Karpas-422 (cell line): ENCODE results near the gene NIP7. TPM values are rescaled to one million over a fixed set of nuclear protein-coding genes. Genes with fewer than 3 reads are reported as not detected.

ENCODE experiments used
- DNase-seq: peaks from one replicate; pipeline ENCODE4 v3.0.0-alpha.2; 2015
- H2AFZ ChIP-seq: fragments of 200-600 bp; sonication (generic); 2 replicates; pipeline ENCODE4 v1.6.1; 2014; ENCODE audit warnings: antibody characterized with exemption, low read length, mixed read lengths
- H3K27ac ChIP-seq: fragments of 200-600 bp; sonication (generic); 2 replicates; pipeline ENCODE4 v1.5.1; 2014; ENCODE audit warnings: mild to moderate bottlenecking, low read length, moderate library complexity
- H3K27me3 ChIP-seq: fragments of 200-600 bp; sonication (generic); 2 replicates; pipeline ENCODE4 v1.6.1; 2014; ENCODE audit warnings: low read length, mixed read lengths
- H3K36me3 ChIP-seq: fragments of 200-600 bp; sonication (generic); 2 replicates; pipeline ENCODE4 v1.6.1; 2014; ENCODE audit warnings: low read length, mixed read lengths; ENCODE audit not compliant: insufficient read depth
- H3K4me1 ChIP-seq: fragments of 200-600 bp; sonication (generic); 2 replicates; pipeline ENCODE4 v1.6.1; 2014; ENCODE audit warnings: mild to moderate bottlenecking, low read length, mixed read lengths
- H3K4me2 ChIP-seq: fragments of 200-600 bp; sonication (generic); 2 replicates; pipeline ENCODE4 v1.6.1; 2014; ENCODE audit warnings: low read length, low read depth, mild to moderate bottlenecking; ENCODE audit not compliant: poor library complexity, severe bottlenecking
- H3K4me3 ChIP-seq: fragments of 200-600 bp; sonication (generic); 2 replicates; pipeline ENCODE4 v1.5.1; 2014; ENCODE audit warnings: mild to moderate bottlenecking, antibody characterized with exemption, low read length, mixed read lengths
- H3K79me2 ChIP-seq: fragments of 200-600 bp; sonication (generic); 2 replicates; pipeline ENCODE4 v1.6.1; 2014; ENCODE audit warnings: mild to moderate bottlenecking, low read length, mixed read lengths
- H3K9ac ChIP-seq: fragments of 200-600 bp; sonication (generic); 2 replicates; pipeline ENCODE4 v1.6.0; 2014; ENCODE audit warnings: low read length
- H3K9me2 ChIP-seq: fragments of 200-600 bp; sonication (generic), shearing (Covaris generic); replicated peaks from 2 replicates; pipeline ENCODE4 v1.6.0; 2014; ENCODE audit warnings: mild to moderate bottlenecking, low read length, moderate library complexity; ENCODE audit not compliant: insufficient read depth
- H3K9me3 ChIP-seq: fragments of 300-700, 200-600 bp; sonication (generic); 2 replicates; pipeline ENCODE4 v1.6.1; 2014; ENCODE audit warnings: low read length, mixed read lengths
- H4K20me1 ChIP-seq: fragments of 200-600 bp; sonication (generic); 2 replicates; pipeline ENCODE4 v1.6.1; 2014; ENCODE audit warnings: mild to moderate bottlenecking, antibody characterized with exemption, low read length, low read depth; ENCODE audit not compliant: insufficient read depth
- total RNA-seq: library from RNA; depleted of rRNA; stranded (reverse); fragments of >200 nt; shearing (Covaris generic); gene quantifications from 2 replicates; pipeline ENCODE4 v1.2.3, GENCODE V29; 2014; ENCODE audit warnings: low replicate concordance

NIP7 gene
- total RNA-seq, 1 experiment from 2014 or later = 24.4 TPM

- no peak for DNase-seq
- Histone ChIP-seq H3K4me2 (no peak overlapping the region), H4K20me1 (no peaks in the 10 kb centered on the region), H3K4me3 (no peak overlapping the region), H3K36me3 (peaks cover 15% of the 10 kb centered on the region; the same call in 1 of the 2 replicates), H3K9me3 (no peaks in the 10 kb centered on the region), H3K9ac (no peak overlapping the region), H3K4me1 (peaks cover 7% of the 10 kb centered on the region), H3K79me2 (no peaks in the 10 kb centered on the region), H3K27ac (no peak overlapping the region), H3K27me3 (no peaks in the 10 kb centered on the region), H2AFZ (no peak overlapping the region), H3K9me2 (no peaks in the 10 kb centered on the region)
Measured at GRCh38 chr16:69302301-69302700, 37.3 kb upstream of the NIP7 start.

- H4K20me1 ChIP-seq = no peaks in the 10 kb centered on the region
- H3K27me3 ChIP-seq = no peaks in the 10 kb centered on the region
- no peaks in the 10 kb centered on the region for H3K9me3 ChIP-seq
- H3K4me1 ChIP-seq = peaks cover 11% of the 10 kb centered on the region
- no peak overlapping the region for H2AFZ ChIP-seq
- no peak for DNase-seq
- H3K79me2 ChIP-seq = 0 out of 2 replicates have a peak, but pooled peaks cover 3% of the 10 kb centered on the region
- no peaks in the 10 kb centered on the region for H3K9me2 ChIP-seq
- peaks cover 12% of the 10 kb centered on the region; the same call in 1 of the 2 replicates for H3K36me3 ChIP-seq
- H3K4me2 ChIP-seq = no peak overlapping the region
- no peak overlapping the region for H3K9ac ChIP-seq
- H3K4me3 ChIP-seq = no peak overlapping the region
- no peak overlapping the region for H3K27ac ChIP-seq
Measured at GRCh38 chr16:69306031-69306430, 33.5 kb upstream of the NIP7 start.

GRCh38 chr16:69307091-69307490 lies 32.5 kb upstream of the NIP7 start:
- Histone ChIP-seq H3K4me3 (no peak overlapping the region), H3K79me2 (peaks cover 12% of the 10 kb centered on the region), H4K20me1 (peaks cover 3% of the 10 kb centered on the region), H3K9me2 (no peaks in the 10 kb centered on the region), H3K27ac (no peak overlapping the region), H3K9ac (no peak overlapping the region), H3K27me3 (no peaks in the 10 kb centered on the region), H3K36me3 (peaks cover 8% of the 10 kb centered on the region; the same call in 1 of the 2 replicates), H3K9me3 (no peaks in the 10 kb centered on the region), H3K4me1 (peaks cover 12% of the 10 kb centered on the region), H3K4me2 (no peak overlapping the region), H2AFZ (no peak overlapping the region)
- no peak for DNase-seq

- Histone ChIP-seq H3K4me1 (peaks cover 15% of the 10 kb centered on the region), H3K79me2 (peaks cover 18% of the 10 kb centered on the region), H3K4me3 (no peak overlapping the region), H3K9ac (no peak overlapping the region), H2AFZ (no peak overlapping the region), H3K36me3 (peaks cover 8% of the 10 kb centered on the region; the same call in 1 of the 2 replicates), H3K9me2 (no peaks in the 10 kb centered on the region), H3K27me3 (no peaks in the 10 kb centered on the region), H3K4me2 (no peak overlapping the region), H4K20me1 (peaks cover 7% of the 10 kb centered on the region), H3K27ac (no peak overlapping the region), H3K9me3 (no peaks in the 10 kb centered on the region)
- DNase-seq = no peak
Measured at GRCh38 chr16:69307856-69308255, 31.7 kb upstream of the NIP7 start.

GRCh38 chr16:69309316-69309715 lies 30.3 kb upstream of the NIP7 start:
- Histone ChIP-seq H3K4me1 (peaks cover 15% of the 10 kb centered on the region), H3K9me2 (no peaks in the 10 kb centered on the region), H3K9me3 (no peaks in the 10 kb centered on the region), H3K36me3 (peaks cover 10% of the 10 kb centered on the region; the same call in 1 of the 2 replicates), H3K9ac (no peak overlapping the region), H3K27me3 (no peaks in the 10 kb centered on the region), H3K27ac (no peak overlapping the region), H4K20me1 (peaks cover 14% of the 10 kb centered on the region), H2AFZ (no peak overlapping the region), H3K79me2 (peaks cover 33% of the 10 kb centered on the region), H3K4me2 (no peak overlapping the region), H3K4me3 (no peak overlapping the region)
- no peak for DNase-seq

GRCh38 chr16:69310653-69311532 lies 28.7 kb upstream of the NIP7 start, which contains the start of gene VPS4A:
Gene VPS4A, plus strand, starts transcription at chr16:69311350. Its CDS starts 162 bp downstream, at chr16:69311512.
- DNase-seq = peak; percentile 98
- peaks cover 38% of the 10 kb centered on the region for H3K79me2 ChIP-seq
- H2AFZ ChIP-seq = no peak within 1 kb of the TSS; the same call in 1 of the 2 replicates
- H3K4me1 ChIP-seq = peaks cover 7% of the 10 kb centered on the region
- H3K4me2 ChIP-seq = peak within 1 kb of the TSS; percentile 87
- H3K9me3 ChIP-seq = no peaks in the 10 kb centered on the region
- H4K20me1 ChIP-seq = peaks cover 17% of the 10 kb centered on the region
- H3K36me3 ChIP-seq = peaks cover 9% of the 10 kb centered on the region; the same call in 1 of the 2 replicates
- H3K27me3 ChIP-seq = no peaks in the 10 kb centered on the region
- peak within 1 kb of the TSS; percentile 84 for H3K4me3 ChIP-seq
- no peaks in the 10 kb centered on the region for H3K9me2 ChIP-seq
- H3K9ac ChIP-seq = peak within 1 kb of the TSS; percentile 98
- peak within 1 kb of the TSS; percentile 60; the same call in 1 of the 2 replicates for H3K27ac ChIP-seq

GRCh38 chr16:69311533-69312387 lies 27.8 kb upstream of the NIP7 start:
- Histone ChIP-seq H3K9ac (peak overlapping the region; percentile 98), H3K4me3 (peak overlapping the region; percentile 84), H4K20me1 (peaks cover 17% of the 10 kb centered on the region), H2AFZ (no peak overlapping the region; the same call in 1 of the 2 replicates), H3K27me3 (no peaks in the 10 kb centered on the region), H3K9me3 (no peaks in the 10 kb centered on the region), H3K27ac (peak overlapping the region; percentile 60; the same call in 1 of the 2 replicates), H3K4me2 (peak overlapping the region; percentile 87), H3K4me1 (peaks cover 7% of the 10 kb centered on the region), H3K36me3 (peaks cover 14% of the 10 kb centered on the region), H3K79me2 (peaks cover 38% of the 10 kb centered on the region), H3K9me2 (no peaks in the 10 kb centered on the region)
- DNase-seq = peak; percentile 80
